ENCODE measurements around the gene BTBD19.
"Not testable (repeated sequence)": the region's sequence is repeated elsewhere in the genome, so short reads cannot be mapped to it uniquely, and the experiment has no call there.

BTBD19 gene

GRCh38 chr1:44828003-44828651 is 19.8 kb downstream of the BTBD19 start:
- no peak for DNase-seq (ENCODE audit: low spot score)

GRCh38 chr1:44828841-44829440 is 20.6 kb downstream of the BTBD19 start:
- DNase-seq (ENCODE audit: low spot score) = no peak

- DNase-seq (ENCODE audit: low spot score) = no peak
These were observed 21.4 kb downstream of the BTBD19 start for GRCh38 chr1:44829506-44830384.

DNA sequence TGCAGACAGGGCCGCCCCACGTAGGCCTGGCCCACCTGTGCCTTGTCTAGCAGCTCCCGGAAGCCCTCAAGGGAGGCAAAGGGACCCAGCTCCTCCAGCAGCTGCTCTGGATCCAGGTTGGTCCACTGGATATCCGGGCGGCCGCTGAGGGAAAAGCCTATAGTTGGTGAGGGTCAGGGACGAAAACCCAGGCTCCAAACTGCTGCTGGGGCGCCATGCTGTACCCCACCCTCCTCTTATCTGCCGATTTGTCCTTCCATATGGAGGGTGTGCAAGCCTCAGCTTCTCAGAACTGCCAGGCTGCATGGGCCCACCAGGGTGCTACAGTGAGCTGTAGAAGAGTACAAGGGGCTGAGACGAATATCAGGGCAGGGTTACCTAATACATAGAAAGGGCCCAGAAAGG is 22.6 kb downstream of the BTBD19 start:
- DNase-seq (ENCODE audit: low spot score) = no peak

- no peak for DNase-seq (ENCODE audit: low spot score)
These were observed 23.2 kb downstream of the BTBD19 start for GRCh38 chr1:44831516-44831915.

- DNase-seq (ENCODE audit: low spot score) = no peak
These were observed 23.9 kb downstream of the BTBD19 start for GRCh38 chr1:44832056-44832705.

DNA sequence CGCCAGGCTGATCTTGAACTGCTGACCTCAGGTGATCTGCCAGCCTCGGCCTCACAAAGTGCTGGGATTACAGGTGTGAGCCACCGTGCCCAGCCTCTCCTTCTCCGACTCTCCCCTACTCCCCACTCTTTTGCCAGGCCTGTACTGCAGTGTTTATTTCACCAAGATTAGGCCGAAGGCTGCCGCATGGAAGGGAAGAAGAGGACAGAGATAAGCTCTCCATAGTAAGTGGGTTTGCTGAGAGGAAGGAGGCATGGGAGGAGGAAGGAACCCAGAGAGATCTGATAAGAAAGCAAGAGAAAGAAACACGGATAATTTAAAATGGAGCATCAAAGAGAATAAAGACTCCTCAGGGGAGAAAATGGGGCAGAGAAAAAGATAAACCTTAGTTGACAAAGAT is 26.0 kb downstream of the BTBD19 start:
- no peak for DNase-seq (ENCODE audit: low spot score)

- peak; percentile 81 for DNase-seq (ENCODE audit: low spot score)
These were observed 27.7 kb downstream of the BTBD19 start for GRCh38 chr1:44835738-44836675.

- DNase-seq (ENCODE audit: low spot score) = not testable (repeated sequence)
These were observed 30.0 kb downstream of the BTBD19 start for GRCh38 chr1:44838294-44838693.

- DNase-seq (ENCODE audit: low spot score) = no peak
These were observed 31.3 kb downstream of the BTBD19 start for GRCh38 chr1:44839576-44839975.

- DNase-seq (ENCODE audit: low spot score) = no peak
These were observed 34.2 kb downstream of the BTBD19 start for GRCh38 chr1:44842486-44842861.

- DNase-seq (ENCODE audit: low spot score) = peak; percentile 98
These were observed 34.7 kb downstream of the BTBD19 start, which contains the start of gene PTCH2 for GRCh38 chr1:44842862-44843655. PTCH2 (minus strand) TSS chr1:44843253; CDS start chr1:44842932, 321 bp downstream.

DNA sequence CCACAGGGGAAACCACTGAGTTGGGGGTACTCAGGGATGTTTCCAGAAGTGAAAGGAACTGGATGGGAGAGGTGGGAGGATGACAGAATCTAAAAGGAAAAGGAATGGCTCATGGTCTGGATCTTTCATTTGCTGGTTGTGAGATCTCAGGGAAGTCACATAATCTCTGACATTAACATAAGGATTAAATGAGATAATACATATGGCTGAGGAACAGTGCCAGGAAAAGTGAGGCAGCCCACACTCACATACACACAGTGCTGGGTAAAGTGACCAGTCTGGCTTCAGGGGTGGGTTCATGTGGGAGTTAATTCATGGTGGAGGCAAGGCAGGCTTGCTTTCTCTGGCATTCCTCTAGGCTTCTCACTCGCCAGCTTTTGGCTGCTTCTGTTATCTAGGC is 38.7 kb downstream of the BTBD19 start:
- no peak for DNase-seq (ENCODE audit: low spot score)

DNA sequence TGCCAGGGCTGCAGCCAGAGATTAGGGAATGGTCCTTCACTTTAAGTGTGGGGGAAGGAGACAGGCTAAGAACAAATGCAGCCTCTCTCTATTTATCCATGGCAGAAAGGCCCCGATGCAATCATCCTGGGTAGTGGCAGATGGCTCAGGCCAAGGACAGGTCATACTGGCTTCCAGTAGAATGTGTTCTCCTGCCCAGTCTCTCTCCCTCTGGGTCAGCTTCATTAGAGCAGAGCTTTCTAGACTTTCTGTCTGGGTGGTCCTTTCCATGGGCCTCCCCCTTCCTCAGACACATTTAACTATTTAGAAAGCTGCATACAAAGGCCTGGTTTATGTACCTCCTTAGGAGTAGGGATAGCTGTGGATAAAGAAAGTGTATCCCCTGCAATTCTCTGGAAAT is 39.5 kb downstream of the BTBD19 start:
- no peak for DNase-seq (ENCODE audit: low spot score)

- no peak for DNase-seq (ENCODE audit: low spot score)
These were observed 40.3 kb downstream of the BTBD19 start for GRCh38 chr1:44848456-44849181.

GRCh38 chr1:44849575-44850132 is 41.3 kb downstream of the BTBD19 start:
- no peak for DNase-seq (ENCODE audit: low spot score)

DNA sequence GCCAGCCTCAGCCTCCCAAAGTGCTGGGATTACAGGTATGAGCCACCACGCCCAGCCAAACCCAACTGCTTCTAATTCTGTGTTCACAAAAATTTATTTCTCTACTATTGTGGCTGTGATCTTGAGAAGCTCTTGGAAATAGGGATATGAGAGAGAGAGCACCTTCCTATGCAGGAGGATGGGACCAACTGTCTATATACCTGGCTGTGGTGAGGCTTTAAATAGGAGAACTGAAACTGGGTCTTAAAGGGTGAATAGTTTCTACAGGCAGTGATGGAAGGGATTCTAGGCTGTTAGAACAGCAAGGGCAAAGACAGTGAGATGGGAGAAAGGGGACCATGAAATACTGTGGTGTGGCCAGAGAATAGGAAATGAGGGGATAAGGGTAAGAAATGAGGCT is 43.0 kb downstream of the BTBD19 start:
- no peak for DNase-seq (ENCODE audit: low spot score)

GRCh38 chr1:44853201-44853600 is 44.9 kb downstream of the BTBD19 start:
- no peak for DNase-seq (ENCODE audit: low spot score)

GRCh38 chr1:44854970-44855369 is 46.6 kb downstream of the BTBD19 start:
- no peak for DNase-seq (ENCODE audit: low spot score)

Data from iPS-NIHi11 (cell line).